K562 (cell line): ENCODE data around the gene POLE2. TPM values are rescaled to one million over a fixed set of nuclear protein-coding genes. Genes with fewer than 3 reads are reported as not detected.

Experiments used
- BCL6 ChIP-seq: fragments of 250-450 bp; sonication (Bioruptor Pico); IDR thresholded peaks from 2 replicates; pipeline ENCODE4 v1.4.0; 2020
- ETV6 ChIP-seq, 3 experiments: fragments of 150-350 bp in 1 of 3; sonication (generic) in 1 of 3; formaldehyde crosslinking in 1 of 3; IDR thresholded peaks; 2 replicates each; pipeline versions ENCODE4 v1.6.1 to v1.8.0; 2014 to 2022; ENCODE audit warnings: borderline replicate concordance in 2 of 3, low read depth in 2 of 3, antibody characterized with exemption in 1 of 3, low read length in 1 of 3, mild to moderate bottlenecking in 1 of 3, missing genetic modification reagents in 1 of 3
- PHB ChIP-seq: fragments of 250-450 bp; sonication (Bioruptor Pico); IDR thresholded peaks from 2 replicates; pipeline ENCODE4 v1.5.0; 2021
- PREB ChIP-seq: sonication (generic); formaldehyde crosslinking; IDR thresholded peaks from 2 replicates; pipeline ENCODE4 v1.8.1; 2023; ENCODE audit warnings: mild to moderate bottlenecking, missing genetic modification reagents
- TCF7L2 ChIP-seq: fragments of 150-350 bp; IDR thresholded peaks from 2 replicates; pipeline ENCODE4 v1.6.1; 2016; ENCODE audit warnings: low read depth, mild to moderate bottlenecking, low read length, moderate library complexity
- YBX1 ChIP-seq: fragments of 450-650 bp; IDR thresholded peaks from 2 replicates; pipeline ENCODE4 v1.7.1; 2016; ENCODE audit warnings: mild to moderate bottlenecking
- ZC3H11A ChIP-seq: IDR thresholded peaks from 2 replicates; pipeline ENCODE4 v1.6.1; 2012; ENCODE audit warnings: low read depth, low read length, improper control_type of control experiment
- ZHX1 ChIP-seq: fragments of 150-350 bp; conservative IDR thresholded peaks from 2 replicates; pipeline ENCODE4 v1.6.1; 2014; ENCODE audit warnings: low read length
- ZNF121 ChIP-seq: sonication (generic); formaldehyde crosslinking; conservative IDR thresholded peaks from 2 replicates; pipeline ENCODE4 v1.8.0; 2022; ENCODE audit warnings: missing genetic modification reagents
- ZNF134 ChIP-seq: fragments of 250-450 bp; sonication (Bioruptor Pico); conservative IDR thresholded peaks from 2 replicates; pipeline ENCODE4 v1.4.0; 2020
- ZNF232 ChIP-seq: sonication (generic); formaldehyde crosslinking; IDR thresholded peaks from 2 replicates; pipeline ENCODE4 v1.8.0; 2022; ENCODE audit warnings: mild to moderate bottlenecking, missing genetic modification reagents
- ZNF280B ChIP-seq: fragments of 250-450 bp; sonication (Bioruptor Pico); IDR thresholded peaks from 2 replicates; pipeline ENCODE4 v1.5.1; 2021; ENCODE audit warnings: mild to moderate bottlenecking
- ZNF311 ChIP-seq: fragments of 250-450 bp; sonication (Bioruptor Pico); IDR thresholded peaks from 2 replicates; pipeline ENCODE4 v1.4.0; 2020; ENCODE audit warnings: mild to moderate bottlenecking, moderate library complexity
- ZNF592 ChIP-seq: fragments of 450-650 bp; IDR thresholded peaks from 2 replicates; pipeline ENCODE4 v1.6.1; 2017; ENCODE audit warnings: antibody characterized with exemption, mild to moderate bottlenecking
- ZNF740 ChIP-seq, 3 experiments: fragments of 200-800 bp in 1 of 3; sonication (Bioruptor generic) in 1 of 3; sonication (generic) in 1 of 3; formaldehyde crosslinking in 1 of 3; IDR thresholded peaks; 2 replicates each; pipeline versions ENCODE4 v1.6.1 to v1.8.0; 2016 to 2022; ENCODE audit warnings: mild to moderate bottlenecking in 2 of 3, missing compliant biosample characterization in 2 of 3, missing genetic modification characterization in 2 of 3, missing genetic modification reagents in 1 of 3
- ZNF77 ChIP-seq: fragments of 250-450 bp; sonication (Bioruptor Pico); IDR thresholded peaks from 2 replicates; pipeline ENCODE4 v1.5.0; 2020
- polyA plus RNA-seq, 8 experiments: library from polyadenylated mRNA; depleted of rRNA in 4 of 8; stranded (reverse) in 5 of 8; unstranded in 3 of 8; fragments of >200 nt; fragmentation: Nextera tagmentation in 2 of 8; fragmentation: Illumina TruSeq in 1 of 8; extraction: Ambion mirVana in 2 of 8; extraction: Trizol in 1 of 8; gene quantifications; 2 replicates each; pipeline versions ENCODE4 v1.2.1 to v1.2.3, GENCODE V29; 2011 to 2014; ENCODE audit warnings: inconsistent platforms in 1 of 8, missing spikeins in 1 of 8
- total RNA-seq, 7 experiments: library from RNA; depleted of rRNA in 6 of 7; stranded (reverse); fragments of >200 nt in 6 of 7; fragmentation: Illumina TruSeq in 2 of 7; extraction: Trizol in 2 of 7; gene quantifications; 2 replicates each; pipeline versions ENCODE4 v1.2.1 to v1.2.3, GENCODE V29; 2011 to 2021; ENCODE audit warnings: low replicate concordance in 1 of 7

The POLE2 gene
- total and polyA plus RNA-seq, 9 of the 15 experiments (the other 6 are each of a cell fraction or from before 2014, with no cell fraction given), result 30.7 to 78.4 (median 55.4) TPM

GRCh38 chr14:49598485-49599300, 89.3 kb downstream of the POLE2 start, which contains the start of gene LRR1 (continued):
- TF ChIP-seq PHB (no peak), ZNF77 (CRISPR knock-in tag) (no peak), ZNF740 (CRISPR knock-in tag; IDR thresholded peaks at IDR 0.05) (no peak), ZNF740 (tag; IDR thresholded peaks at IDR 0.05) (no peak), YBX1 (no peak), ZNF121 (CRISPR knock-in tag) (no peak), ZNF134 (CRISPR knock-in tag) (no peak), ZHX1 (0 out of 2 replicates have a peak, but pooled peaks have one; percentile 23), ZC3H11A (no peak), ZNF280B (CRISPR knock-in tag) (no peak), ZNF232 (no peak), TCF7L2 (no peak), PREB (no peak), BCL6 (CRISPR knock-in tag) (no peak), ZNF311 (CRISPR knock-in tag) (no peak), ZNF592 (peak; percentile 46; the same call in 1 of the 2 replicates), ETV6 (IDR thresholded peaks at IDR 0.05; ENCODE audit: borderline replicate concordance in 1 of 2, low read depth in 2 of 2, low read length in 1 of 2) (no peak), ETV6 (CRISPR knock-in tag; IDR thresholded peaks at IDR 0.05; ENCODE audit: borderline replicate concordance) (no peak)
